Measurements from ENCODE around the gene CDC34.

The CDC34 gene

DNA sequence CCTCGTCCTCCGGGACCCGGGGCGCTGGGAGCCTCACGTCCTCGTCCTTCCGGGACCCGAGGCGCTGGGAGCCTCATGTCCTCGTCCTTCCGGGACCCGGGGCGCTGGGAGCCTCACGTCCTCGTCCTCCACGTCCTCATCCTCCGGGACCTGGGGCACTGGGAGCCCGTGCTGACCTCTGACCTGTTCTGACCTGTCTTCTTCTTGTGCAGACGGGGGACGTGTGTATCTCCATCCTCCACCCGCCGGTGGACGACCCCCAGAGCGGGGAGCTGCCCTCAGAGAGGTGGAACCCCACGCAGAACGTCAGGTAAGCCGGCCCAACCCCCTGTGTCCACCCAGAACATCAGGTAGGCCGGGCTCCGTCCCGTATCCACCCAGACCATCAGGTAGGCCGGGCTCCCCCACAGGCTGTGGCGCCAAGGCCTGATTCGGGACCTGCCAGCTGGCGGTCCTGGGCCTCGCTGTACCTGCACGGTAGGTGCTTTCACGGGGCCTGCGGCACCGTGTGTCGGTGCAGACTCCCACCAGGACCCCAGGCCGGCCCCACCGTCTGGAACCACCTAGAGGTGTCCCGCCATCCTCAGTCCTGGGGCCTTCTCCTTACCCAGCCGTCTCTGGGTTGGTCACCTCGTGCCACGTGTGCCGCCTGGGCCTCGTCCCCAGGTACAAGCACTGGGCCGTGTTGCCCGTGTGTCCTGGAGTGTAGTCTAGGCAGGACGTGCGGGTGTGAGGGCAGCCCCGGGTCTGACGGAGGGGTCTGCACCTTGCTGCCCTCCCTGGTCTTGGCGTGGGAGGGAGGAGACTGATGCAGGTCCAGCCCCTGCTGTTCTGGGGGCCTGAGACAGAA lies 4.7 kb downstream of the CDC34 start:
- Histone ChIP-seq H3K9ac (ENCODE audit: low read length) (no peak overlapping the region), H3K36me3 (replicated peaks; ENCODE audit: low read depth, low read length) (peaks cover 17% of the 10 kb centered on the region), H2AFZ (ENCODE audit: low read depth, low read length) (no peak overlapping the region), H3K9me3 (ENCODE audit: insufficient read depth, low read length) (no peaks in the 10 kb centered on the region), H4K20me1 (ENCODE audit: insufficient read depth, low read length) (peaks cover 21% of the 10 kb centered on the region), H3K4me1 (ENCODE audit: low read length) (peaks cover 11% of the 10 kb centered on the region), H3K27me3 (ENCODE audit: low read depth, low read length) (no peaks in the 10 kb centered on the region), H3K4me3 (ENCODE audit: low read length) (no peak overlapping the region), H3K4me2 (ENCODE audit: low read length) (no peak overlapping the region), H3K27ac (ENCODE audit: low read length) (no peak overlapping the region), H3K79me2 (ENCODE audit: low read length) (peaks cover 41% of the 10 kb centered on the region)
- no peak for TF ChIP-seq EZH2phosphoT487 (IDR thresholded peaks at IDR 0.05; ENCODE audit: low read depth)
- TF ChIP-seq, protein P1, sequence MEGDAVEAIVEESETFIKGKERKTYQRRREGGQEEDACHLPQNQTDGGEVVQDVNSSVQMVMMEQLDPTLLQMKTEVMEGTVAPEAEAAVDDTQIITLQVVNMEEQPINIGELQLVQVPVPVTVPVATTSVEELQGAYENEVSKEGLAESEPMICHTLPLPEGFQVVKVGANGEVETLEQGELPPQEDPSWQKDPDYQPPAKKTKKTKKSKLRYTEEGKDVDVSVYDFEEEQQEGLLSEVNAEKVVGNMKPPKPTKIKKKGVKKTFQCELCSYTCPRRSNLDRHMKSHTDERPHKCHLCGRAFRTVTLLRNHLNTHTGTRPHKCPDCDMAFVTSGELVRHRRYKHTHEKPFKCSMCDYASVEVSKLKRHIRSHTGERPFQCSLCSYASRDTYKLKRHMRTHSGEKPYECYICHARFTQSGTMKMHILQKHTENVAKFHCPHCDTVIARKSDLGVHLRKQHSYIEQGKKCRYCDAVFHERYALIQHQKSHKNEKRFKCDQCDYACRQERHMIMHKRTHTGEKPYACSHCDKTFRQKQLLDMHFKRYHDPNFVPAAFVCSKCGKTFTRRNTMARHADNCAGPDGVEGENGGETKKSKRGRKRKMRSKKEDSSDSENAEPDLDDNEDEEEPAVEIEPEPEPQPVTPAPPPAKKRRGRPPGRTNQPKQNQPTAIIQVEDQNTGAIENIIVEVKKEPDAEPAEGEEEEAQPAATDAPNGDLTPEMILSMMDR (IDR thresholded peaks at IDR 0.05; ENCODE audit: low read depth, low read length), result no peak

DNA sequence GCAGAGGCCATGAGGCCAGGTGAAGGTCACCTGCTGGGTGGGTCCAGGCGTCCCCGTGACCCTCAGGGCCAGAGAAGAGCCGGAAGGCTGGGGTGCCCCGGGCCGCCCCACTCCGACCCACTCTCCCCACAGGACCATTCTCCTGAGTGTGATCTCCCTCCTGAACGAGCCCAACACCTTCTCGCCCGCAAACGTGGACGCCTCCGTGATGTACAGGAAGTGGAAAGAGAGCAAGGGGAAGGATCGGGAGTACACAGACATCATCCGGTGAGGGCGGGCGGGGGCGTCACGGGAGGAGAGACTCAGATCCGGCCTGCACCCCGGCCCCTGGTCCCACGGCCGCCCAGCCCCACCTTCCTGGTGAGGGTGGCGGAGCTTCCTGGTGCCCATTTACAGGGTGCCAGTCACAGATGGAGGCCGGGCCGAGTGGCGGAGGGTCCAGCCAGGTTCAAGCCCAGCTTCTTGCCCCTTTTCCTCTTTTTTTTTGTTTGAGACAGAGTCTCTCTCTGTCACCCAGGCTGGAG lies 5.4 kb downstream of the CDC34 start:
- no peak overlapping the region for H3K4me3 ChIP-seq (ENCODE audit: low read length)
- H3K27me3 ChIP-seq (ENCODE audit: low read depth, low read length), result no peaks in the 10 kb centered on the region
- H3K27ac ChIP-seq (ENCODE audit: low read length), result no peak overlapping the region
- H4K20me1 ChIP-seq (ENCODE audit: insufficient read depth, low read length), result peaks cover 21% of the 10 kb centered on the region
- no peak overlapping the region for H3K9ac ChIP-seq (ENCODE audit: low read length)
- no peaks in the 10 kb centered on the region for H3K9me3 ChIP-seq (ENCODE audit: insufficient read depth, low read length)
- no peak overlapping the region for H2AFZ ChIP-seq (ENCODE audit: low read depth, low read length)
- TF ChIP-seq, protein P1 (IDR thresholded peaks at IDR 0.05; ENCODE audit: low read depth, low read length), result no peak
- TF ChIP-seq EZH2phosphoT487 (IDR thresholded peaks at IDR 0.05; ENCODE audit: low read depth), result no peak
- H3K36me3 ChIP-seq (replicated peaks; ENCODE audit: low read depth, low read length), result peaks cover 22% of the 10 kb centered on the region
- H3K79me2 ChIP-seq (ENCODE audit: low read length), result peaks cover 37% of the 10 kb centered on the region
- peaks cover 11% of the 10 kb centered on the region for H3K4me1 ChIP-seq (ENCODE audit: low read length)
- no peak overlapping the region for H3K4me2 ChIP-seq (ENCODE audit: low read length)

DNA sequence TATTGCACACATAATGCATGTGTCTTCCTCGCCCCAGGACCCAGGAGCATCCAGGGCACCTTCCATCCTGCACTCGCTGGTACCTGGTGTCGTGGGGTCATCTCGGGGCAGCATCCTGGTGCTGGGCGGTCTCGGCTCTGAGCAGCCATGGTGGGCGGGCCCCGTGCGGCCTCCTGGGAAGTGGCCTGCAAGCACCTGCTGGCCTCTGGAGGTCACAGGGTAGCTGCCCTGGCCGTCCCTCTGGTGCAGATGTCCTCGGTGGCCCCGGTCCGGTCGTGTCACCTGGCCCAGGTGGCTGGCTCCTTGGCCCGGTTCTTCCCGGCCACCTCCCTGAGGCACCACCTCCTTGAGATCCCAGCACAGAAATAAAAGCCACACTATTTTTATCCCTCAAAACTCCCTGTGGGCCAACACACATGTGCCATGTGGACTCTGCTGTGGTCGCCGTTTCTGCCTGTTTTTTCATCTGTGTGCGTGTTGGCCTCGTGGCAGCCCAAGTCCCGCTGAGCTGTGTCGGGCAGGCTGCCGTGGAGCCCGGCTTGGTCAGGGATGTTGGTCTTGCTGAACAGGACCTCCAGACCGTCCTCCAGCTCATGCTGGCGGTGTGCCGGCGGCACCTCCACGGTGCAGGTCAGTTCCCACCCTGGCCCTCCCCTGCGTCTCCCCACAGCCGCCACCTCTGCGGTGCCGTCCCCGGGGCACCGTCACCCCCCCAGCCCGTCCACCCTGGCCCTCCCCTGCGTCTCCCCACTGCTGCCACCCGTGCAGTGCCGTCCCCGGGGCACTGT lies 7.3 kb downstream of the CDC34 start:
- peaks cover under 1% of the 10 kb centered on the region; the same call in 1 of the 2 replicates for H3K4me1 ChIP-seq (ENCODE audit: low read length)
- no peaks in the 10 kb centered on the region for H3K27me3 ChIP-seq (ENCODE audit: low read depth, low read length)
- no peak overlapping the region for H3K27ac ChIP-seq (ENCODE audit: low read length)
- TF ChIP-seq EZH2phosphoT487 (IDR thresholded peaks at IDR 0.05; ENCODE audit: low read depth), result no peak
- TF ChIP-seq, protein P1 (IDR thresholded peaks at IDR 0.05; ENCODE audit: low read depth, low read length), result no peak
- H3K4me3 ChIP-seq (ENCODE audit: low read length), result no peak overlapping the region
- no peak overlapping the region for H3K9ac ChIP-seq (ENCODE audit: low read length)
- H2AFZ ChIP-seq (ENCODE audit: low read depth, low read length), result no peak overlapping the region
- peaks cover 18% of the 10 kb centered on the region for H3K79me2 ChIP-seq (ENCODE audit: low read length)
- no peaks in the 10 kb centered on the region for H3K9me3 ChIP-seq (ENCODE audit: insufficient read depth, low read length)
- H3K36me3 ChIP-seq (replicated peaks; ENCODE audit: low read depth, low read length), result peaks cover 22% of the 10 kb centered on the region
- peaks cover 8% of the 10 kb centered on the region for H4K20me1 ChIP-seq (ENCODE audit: insufficient read depth, low read length)
- H3K4me2 ChIP-seq (ENCODE audit: low read length), result no peak overlapping the region

Measured in OCI-LY3 (cell line).